ENCODE measurements around the gene SEL1L3.

Gene SEL1L3

DNA sequence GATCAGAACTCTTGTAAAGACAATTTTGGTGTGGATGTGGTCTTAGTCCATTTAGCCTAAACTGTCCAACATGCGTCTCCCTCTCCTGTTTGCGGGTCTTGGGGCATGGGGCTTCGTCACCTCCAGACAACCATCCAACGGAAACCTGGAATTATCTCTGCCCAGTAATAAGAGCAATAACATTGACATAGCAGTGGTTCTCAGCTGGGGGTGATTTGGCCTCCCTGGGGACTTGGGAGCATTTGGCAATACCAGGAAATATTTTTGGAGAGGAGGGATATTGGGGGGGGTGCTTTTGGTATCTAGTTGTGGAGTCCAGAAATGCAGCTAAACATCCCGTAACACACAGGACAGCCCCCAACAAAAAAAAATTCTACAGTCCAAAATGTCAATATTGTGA is 47.2 kb downstream of the SEL1L3 start:
- DNase-seq: no peak

DNA sequence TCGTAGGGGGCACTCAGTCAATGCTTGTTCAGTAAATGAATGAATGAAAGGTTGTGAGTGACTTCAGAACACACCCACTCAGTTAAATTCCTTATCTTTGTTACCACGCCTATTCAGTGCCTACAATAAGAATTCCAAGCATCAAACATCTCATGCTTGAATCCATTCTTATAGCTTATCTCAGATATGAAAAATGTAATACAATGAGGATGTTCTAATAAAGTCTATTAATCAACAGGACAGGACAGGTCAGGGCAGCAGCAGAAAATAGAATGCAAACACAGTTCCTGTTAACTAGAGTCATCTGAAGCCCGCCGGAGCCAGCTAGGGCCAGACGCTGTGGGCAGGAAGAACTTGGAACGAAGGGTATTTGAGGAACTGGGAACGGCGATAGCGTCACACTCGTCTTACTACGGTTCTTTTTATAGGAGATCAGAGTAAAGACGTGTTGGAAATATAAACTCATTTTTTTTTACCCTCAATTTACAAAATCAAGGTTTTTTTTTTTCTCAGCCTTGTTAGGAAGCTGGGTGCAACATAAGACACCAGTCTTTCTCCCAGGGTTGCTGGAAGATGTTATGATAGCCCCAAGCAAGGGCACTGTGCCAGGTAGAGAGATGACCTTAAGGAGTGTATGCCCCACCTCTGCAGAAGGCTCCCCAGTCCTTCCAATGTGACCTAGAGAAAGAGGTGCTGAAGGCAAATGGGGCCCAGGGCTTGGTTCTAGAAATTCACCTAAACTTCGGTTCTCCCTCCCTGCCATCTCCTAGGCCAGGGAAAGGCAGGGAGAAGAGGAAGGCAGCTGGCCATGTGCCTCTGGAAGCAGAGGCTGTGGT is 48.3 kb downstream of the SEL1L3 start:
- DNase-seq: no peak

DNA sequence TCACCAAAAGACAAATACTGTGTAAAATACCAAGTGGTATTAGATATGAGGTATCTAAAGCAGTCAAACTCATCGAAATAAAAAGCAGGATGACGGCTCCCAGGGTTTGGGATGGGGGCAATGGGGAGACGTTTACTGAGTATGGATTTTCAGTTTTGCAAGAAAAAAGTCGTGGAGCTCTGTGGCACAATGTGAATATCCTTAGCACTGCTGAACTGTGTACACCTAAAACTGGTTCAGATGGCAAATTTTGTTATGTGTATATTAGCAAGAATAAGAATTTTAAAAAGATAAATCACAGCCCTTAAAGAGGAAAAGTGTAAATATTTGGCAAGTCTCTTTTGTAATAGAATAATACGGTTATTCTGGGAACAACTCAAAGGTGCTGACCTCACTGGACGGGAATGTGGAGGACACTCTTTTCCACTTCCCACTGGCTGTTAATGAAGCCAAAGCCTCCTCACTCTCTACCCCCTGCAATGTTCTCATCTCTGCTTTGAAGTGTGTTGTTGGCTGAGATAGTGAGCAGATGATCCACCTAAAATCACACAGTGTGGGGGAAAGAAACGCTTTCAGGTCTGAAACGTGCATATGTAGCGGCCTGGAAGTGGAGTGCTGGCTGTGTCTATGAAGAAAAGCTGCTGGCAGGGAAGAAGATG is 49.2 kb downstream of the SEL1L3 start:
- DNase-seq: peak; percentile 63

DNA sequence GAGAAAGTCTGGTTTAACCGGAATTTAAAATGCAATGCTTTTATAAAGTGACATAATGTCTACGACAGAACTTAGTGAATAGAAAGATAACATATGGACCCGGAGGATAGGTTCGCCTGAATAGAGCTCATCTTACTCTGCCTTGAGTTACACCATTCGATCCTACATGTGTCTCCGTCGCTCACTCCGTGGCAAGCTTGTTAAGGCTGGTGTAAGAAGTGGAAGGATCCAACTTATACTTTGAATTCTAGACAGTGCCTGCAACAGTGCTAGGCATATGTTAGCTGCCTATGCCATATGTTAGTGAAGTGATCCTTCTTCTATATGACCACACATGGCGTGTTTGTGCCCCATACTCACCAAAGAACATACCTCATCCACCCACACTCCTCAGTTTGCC is 50.9 kb downstream of the SEL1L3 start:
- DNase-seq: no peak

DNA sequence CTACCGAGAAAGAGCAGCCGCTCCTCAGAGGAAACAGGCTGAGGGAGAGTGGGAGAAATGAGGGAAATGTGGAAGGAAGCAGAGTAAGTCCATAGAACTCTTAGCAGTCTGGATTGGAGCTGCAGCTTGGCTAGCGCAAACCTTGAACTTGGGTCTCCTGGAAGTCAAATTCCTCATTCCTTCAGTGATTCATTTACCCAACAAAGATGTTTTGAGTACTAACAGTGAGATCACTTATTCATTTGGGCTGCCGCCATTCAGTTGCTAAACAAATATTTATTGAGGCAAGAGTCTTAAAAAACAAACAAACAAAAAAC is 51.5 kb downstream of the SEL1L3 start:
- DNase-seq: no peak

DNA sequence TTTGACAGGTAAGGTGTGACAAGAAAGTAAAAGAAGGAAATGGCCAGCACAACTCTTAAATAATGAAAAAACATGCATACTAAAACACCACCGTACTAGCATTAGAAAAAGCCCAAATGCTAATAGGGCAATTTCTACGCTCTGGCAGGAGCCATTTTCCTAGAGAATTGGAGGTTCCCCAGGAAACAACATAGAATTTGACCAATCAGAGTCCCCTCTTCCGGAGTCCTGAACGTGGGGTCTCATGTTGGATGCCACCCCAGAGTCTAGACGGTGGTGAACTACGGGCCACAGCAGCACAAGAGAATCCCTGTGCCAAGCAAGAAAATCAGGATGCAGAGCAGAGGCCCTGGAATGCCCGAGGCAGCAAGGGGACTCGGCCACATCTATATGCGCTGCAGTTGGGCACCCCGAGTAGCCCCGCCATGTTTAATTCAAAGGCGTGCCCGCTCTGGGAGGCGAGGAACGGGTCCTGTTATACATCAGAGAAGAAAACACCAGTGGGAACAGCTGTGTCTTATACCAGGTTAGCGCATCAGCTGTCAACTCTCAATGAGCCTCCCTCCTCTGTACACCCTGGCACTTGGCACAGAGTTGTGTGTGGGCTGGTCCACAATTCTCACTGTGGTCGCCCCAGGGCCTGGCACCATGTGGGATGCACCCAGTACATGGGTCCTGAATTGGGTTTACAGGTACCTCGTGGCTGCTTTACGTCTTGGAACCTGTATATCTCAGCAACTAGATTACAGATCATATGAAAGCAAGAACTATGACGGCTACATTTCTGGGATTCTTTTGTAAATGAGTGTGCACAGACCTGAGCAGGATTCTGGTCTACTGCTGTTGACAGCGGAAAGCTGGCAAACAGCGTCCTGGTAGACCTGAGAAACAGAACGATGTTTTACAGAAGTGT is 52.1 kb downstream of the SEL1L3 start:
- no peak for DNase-seq

DNA sequence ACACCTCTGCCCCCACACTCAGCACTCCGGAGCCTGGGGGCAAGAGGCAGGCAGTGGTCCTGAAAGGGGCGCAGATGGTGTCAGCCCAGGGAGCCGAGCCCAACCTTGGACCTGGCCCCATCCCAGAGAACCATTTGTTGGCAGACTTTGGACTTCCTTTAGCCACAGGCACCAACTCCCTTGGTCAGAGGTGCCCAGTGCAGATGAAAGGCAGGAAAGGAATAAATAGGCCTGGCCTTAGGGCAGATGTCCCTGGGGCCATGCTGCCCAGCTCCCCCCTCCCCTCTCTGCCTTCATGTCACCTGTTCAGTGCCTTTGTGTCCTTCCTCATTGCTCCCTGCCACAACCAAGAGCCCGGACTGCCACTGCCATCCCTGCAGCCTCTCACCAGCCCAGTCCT is 52.8 kb downstream of the SEL1L3 start:
- DNase-seq: no peak

DNA sequence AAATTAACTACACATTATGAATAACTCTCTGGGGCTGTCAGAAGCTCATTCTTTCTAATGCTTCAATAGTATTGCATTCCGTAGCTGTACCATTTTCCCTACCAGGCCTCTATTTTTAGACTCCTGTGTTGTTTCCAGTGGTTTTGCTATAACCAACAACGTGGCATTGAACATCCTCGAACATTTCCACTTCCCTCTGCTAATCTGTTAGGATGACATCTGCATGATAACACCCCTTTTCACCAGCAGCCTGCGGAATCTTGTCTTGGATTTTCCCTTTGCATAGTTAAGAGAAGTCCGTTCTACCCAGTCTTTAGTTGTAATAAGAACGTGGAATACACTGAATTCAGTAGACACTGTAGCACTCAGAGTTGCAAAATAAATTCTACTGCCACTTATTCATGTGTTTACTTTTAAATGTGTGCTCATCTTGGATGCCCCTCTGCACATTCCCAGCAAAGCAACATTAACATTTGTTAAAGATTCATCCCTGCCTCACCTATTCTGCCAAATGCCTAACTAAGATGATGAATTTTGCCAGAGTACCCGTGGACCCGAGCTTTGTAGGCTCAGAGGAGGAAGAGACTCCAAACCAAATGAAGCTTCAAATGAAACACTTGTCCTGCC is 55.6 kb downstream of the SEL1L3 start:
- DNase-seq: no peak

DNA sequence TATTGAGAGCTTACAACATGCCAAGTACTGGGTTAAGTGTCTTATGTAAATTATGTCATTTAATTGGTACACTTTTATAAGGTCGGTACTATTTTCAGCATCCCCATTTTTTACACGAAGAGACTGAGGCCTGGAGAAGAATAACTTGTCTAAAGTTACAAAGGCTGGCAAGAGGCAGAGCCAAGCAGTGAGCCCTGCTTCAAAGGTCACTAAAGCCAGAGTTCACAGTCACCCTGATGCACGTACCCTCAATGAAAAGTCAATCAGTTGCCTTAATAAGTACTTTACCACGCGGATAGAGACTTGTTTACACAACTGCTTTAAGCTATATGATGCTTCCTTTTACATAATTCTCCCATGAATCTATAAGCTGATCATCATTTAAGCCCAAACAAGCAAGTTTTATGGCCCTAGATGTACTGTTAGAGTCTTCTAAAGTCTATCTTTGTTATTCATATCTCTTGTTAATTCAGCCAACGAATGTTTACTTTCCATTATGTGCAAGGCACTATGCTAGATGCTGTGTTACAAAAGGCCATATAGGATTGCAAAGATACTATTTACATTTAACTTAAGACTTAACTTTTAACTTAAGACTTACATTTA is 57.4 kb downstream of the SEL1L3 start:
- DNase-seq: no peak

DNA sequence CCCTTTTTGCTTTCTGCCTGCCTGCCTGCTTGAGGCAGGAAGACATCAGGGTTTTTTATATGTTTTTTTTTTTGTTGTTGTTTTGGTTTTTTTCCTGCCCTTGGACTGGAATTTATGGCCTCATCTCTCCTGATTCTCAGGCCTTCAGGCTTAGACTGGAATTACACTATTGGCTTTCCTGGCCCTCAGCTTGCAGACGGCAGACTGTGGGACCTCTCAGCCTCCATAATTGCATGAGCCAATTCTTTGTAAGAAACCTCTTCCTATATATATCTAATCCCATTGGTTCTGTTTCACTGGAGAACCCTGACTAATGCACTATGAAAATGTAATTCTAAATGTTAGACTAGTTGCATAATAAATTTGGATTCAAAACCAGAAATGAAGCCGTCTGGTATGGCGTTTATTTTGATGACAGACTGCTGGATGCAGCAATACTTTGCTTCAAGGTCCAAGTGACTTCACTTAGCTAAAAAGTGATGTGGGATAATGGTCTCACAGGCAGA is 59.0 kb downstream of the SEL1L3 start:
- DNase-seq: no peak

DNA sequence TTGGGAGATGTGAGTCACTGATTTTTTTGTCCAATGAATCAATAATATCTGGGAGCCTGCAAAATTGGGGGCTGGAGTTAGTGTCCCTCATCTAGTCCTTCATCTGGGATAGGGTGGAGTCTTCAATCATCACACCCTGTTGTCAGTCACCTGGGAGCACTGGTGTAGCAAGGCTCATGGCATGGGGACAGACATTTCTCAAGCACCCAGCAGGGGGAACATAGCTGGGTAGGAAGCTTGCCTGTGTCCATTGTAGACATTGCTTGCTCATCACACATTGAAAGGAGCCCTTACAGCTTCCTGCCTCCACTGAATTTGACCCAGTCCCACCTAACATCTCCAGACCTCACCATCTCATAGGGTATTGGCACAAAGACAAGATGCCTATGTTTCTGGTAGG is 61.2 kb downstream of the SEL1L3 start:
- no peak for DNase-seq

DNA sequence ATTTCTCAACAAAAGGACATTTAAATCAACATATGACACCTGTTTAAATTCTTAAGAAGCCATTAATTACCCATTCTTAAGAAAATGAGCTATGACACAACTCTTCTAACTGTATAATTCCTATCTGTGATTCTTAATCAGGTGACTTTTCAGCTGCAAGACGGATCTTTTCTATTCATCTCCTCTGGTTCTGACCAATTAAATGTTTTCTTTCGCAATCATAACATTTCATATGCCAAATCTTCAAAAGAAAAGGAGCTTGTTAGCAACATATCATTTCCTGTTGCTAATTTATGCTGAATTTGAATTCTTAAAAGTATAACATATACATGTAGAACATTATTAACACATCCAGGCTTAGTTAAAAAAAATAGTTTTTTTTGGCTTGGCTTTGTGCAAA is 62.5 kb downstream of the SEL1L3 start:
- no peak for DNase-seq

DNA sequence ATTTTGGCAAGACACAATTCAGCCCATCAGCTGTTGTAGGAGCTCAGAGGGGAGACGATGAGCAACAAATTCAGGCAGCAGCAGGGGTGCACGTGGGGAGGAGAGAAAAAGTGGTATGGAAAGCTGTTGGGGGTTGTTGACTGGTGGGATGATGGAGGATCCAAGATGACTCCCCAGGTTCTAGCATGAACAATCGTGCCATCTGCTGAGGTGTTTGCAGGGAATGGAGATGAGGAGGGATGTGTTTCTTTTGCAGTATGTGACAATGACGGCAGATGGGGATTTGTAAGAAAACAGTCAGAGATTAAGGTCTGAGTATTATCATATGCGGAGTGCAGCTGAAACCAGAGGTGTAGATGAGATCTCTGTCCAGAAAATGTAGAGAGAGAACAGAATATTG is 63.3 kb downstream of the SEL1L3 start:
- no peak for DNase-seq

DNA sequence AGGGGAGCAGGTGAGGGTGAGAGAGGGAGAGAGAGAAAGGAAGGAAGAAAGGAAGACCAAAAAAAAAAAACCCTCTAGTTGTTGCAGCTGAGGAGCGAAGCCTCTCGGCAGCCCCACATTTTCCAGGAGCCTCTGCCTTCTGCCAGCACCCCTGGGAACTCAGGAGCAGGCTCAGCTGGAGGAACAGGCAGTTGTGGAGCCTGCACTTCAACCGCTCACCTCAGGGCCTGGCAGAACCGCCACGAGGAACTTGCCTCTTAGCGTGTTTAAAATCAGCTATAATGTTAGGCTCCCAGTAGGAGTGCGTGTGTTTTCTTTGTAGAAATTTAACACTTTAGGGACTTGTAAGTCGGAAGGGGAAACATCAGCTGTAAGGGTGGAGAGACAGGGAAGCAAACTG is 65.7 kb downstream of the SEL1L3 start:
- no peak for DNase-seq

DNA sequence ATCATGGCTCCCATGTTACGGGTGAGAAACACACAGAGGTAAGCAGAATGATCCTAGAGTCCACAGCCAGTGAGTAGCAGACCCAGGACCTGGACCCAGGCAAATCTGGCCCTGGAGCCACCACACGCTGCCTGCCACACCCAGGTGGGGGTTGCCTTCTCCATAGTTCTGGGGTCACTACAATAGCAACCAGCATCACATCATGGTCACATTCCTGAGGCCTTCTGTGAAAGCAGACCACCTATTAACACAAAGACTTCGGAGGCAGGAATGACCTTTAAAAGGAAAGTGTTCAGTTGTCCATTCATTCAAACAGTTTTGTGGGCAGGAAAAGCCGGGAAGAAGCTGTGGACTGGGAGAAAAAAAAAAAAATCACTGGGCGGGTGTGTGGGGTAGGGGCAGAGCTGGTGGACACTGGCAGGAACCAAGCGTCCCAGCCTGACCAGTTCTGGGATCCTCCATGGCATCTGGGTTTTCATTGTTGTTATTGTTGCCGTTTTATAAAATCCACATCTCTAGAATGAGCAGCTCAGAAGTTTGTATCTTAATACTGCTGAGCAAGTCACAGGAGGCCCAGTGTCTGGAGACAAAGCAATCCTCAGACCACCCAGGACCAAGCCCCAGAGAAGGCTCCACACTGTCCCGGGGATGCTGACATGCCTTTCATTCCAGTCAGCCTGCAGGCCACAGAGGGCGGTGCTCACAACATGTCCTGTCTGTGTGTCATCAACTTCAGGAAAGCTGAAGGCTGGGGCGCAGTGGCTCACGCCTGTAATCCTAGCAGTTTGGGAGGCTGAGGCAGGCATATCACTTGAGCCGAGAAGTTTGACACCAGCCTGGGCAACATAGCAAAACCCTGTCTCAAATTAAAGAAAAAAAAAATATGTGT is 67.0 kb downstream of the SEL1L3 start:
- no peak for DNase-seq

DNA sequence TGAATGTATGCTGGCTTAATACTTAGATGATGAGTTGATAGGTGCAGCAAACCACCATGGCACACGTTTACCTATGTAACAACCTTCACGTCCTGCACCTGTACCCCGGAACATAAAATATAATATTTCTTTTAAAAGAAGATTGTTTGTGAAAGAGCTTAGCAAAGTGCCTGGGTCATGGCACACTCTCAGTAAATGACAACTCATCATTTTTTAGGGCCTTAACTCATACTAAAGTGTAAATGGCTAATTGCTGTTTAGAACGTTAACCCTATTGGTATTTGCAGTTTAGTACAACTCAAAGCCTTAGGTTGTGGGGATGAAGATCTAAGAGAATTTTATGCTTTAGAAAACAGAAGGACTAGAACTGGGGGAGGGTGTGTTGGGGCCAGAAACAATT is 67.7 kb downstream of the SEL1L3 start:
- no peak for DNase-seq

DNA sequence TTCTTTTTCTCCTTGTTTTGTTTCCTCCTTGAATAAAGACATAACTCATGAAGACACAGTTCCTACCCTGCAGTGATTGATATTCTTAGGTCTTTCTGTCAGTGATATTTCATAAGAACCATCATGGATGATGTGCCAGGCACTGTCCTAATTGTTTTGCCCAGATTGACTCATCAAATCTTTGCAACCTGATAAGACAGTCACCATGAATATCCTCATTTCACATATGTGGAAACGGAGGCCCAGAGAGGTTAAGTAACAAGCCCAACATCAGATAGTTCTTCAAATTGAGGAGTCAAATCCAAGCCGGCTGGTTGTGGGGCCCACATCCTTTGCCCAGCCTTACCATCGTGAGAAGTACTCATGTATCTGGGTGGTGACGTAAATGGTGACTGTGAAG is 69.9 kb downstream of the SEL1L3 start:
- no peak for DNase-seq

DNA sequence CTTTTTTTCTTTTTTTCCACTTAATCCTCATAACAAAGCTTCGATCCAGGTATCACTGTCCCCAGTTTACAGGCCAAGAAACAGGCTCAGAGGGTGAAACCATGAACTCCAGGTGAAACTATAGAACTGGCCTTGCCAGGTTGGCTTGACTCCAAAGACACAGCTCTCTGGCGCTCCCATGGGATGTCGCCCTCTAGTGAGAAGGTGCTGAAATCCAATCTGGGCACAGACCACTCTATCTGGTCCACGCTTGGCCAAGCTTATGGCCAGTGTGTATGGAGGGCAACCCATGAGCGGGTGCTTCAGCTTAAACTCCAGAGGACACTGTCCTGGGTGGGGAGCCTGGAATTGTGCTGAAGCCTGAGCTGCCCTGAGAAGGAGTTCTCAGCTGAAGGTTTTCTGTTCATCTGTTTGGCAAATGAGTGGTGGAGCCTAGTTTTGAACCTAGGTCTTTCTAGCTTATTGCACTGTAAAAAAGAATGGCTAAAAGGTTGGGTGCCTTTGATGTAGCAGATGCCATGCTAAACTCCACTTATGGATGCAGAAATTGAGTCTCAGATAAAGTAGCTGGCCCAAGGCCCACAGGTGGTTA is 70.5 kb downstream of the SEL1L3 start:
- DNase-seq: peak; percentile 37

DNA sequence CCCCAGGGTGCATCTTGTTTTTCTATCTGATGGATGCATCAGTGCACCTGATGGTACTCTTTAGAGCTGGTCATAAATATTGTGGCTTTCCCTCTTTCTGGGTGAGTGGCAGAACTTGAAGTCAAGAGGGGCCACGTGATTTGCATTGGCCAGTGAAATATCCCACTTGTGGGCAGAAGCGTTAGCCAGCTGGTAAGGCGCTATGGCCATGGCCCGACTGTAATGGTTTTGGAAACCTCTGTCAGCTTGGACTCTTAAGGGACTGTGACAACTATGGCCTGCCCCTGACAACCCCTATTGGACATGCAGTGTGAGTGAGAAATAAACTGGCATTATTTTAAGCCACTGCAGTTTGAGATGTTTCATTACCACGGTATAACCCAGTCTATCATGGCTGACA is 72.8 kb downstream of the SEL1L3 start:
- no peak for DNase-seq

DNA sequence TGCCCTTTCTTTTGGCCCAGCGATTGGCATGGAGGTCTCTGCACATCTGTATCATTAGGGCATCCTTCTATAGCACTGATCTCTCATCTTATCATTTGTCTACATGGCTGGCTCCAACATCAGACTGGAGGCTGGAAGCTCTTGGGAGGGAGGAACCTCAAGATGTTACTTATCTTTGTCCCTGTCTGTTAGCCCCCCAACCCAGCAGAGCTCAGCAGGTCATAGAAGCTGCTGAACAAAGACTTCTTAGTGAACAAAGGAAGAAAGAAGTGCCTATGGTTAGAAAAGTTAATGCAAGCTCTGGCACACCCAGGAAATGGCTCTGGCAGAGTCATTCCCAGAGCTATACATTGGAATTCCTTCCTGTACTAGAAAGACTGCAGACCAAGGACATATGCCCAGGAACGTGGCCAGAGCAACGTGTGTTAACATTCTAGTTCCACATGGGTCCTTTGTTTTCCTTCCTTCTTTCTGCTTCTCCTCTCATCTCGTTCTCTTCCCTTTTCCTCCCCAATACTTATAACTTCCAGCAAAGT is 74.0 kb downstream of the SEL1L3 start:
- DNase-seq: no peak

DNA sequence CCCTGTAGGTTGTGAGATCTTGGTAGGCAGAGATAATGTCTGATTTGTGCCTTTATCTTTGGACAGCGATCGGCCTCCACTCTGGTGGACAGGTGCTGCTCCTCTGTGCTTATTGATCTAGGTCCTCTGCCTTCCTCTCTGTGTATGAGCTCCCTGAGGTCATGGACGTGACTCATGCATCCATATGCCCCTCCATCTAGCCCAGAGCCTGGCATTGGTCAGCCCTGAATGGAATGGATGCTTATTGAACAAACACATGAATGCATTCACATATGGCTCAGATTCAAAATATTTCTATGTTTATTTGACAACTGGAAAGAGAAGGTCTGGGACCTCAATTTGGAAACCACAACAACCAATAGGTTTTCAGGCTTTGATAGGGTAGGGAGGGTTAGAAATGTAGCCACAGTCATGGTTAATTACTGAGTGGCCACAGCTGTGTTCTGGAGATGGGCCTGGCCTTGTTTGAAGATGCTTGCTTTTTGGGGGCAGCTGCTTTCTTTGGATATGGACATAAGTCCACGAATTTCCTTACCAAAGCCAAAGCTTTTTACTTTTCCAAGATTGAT is 76.2 kb downstream of the SEL1L3 start:
- DNase-seq: no peak

Measured in NCI-H2029 treated with DMSO at 0.1 percent for 48 hours (cell line).